K562 (cell line): ENCODE measurements around the gene NUDT21. TPM values are rescaled to one million over a fixed set of nuclear protein-coding genes. Genes with fewer than 3 reads are reported as not detected.
A peak's percentile ranks its signal among the peaks of the same experiment; 100 is the strongest.

ENCODE experiments used
- ARID1B ChIP-seq: fragments of 450-650 bp; IDR thresholded peaks from 2 replicates; pipeline ENCODE4 v1.6.1; 2016; ENCODE audit warnings: antibody characterized with exemption, mild to moderate bottlenecking, inconsistent platforms
- BDP1 ChIP-seq: IDR thresholded peaks from 3 replicates; pipeline ENCODE4 v1.6.1; 2011; ENCODE audit not compliant: insufficient read length, insufficient read depth
- CEBPG ChIP-seq, 3 experiments: fragments of 200-800 bp in 1 of 3; sonication (Bioruptor generic) in 1 of 3; sonication (generic) in 1 of 3; formaldehyde crosslinking in 1 of 3; IDR thresholded peaks in 2 of 3; conservative IDR thresholded peaks in 1 of 3; 2 replicates each; pipeline versions ENCODE4 v1.6.1 to v1.8.0; 2016 to 2022; ENCODE audit warnings: missing compliant biosample characterization in 2 of 3, missing genetic modification characterization in 2 of 3, mild to moderate bottlenecking in 1 of 3, missing genetic modification reagents in 1 of 3
- E2F3 ChIP-seq: fragments of 250-450 bp; sonication (Bioruptor Pico); IDR thresholded peaks from 2 replicates; pipeline ENCODE4 v1.4.0; 2020; ENCODE audit warnings: mild to moderate bottlenecking
- FOXK1 ChIP-seq: sonication (generic); formaldehyde crosslinking; IDR thresholded peaks from 2 replicates; pipeline ENCODE4 v1.8.0; 2022; ENCODE audit warnings: missing genetic modification reagents, mild to moderate bottlenecking, borderline replicate concordance
- HNRNPL ChIP-seq: fragments of 200-400 bp; formaldehyde crosslinking; IDR thresholded peaks from 2 replicates; pipeline ENCODE4 v1.6.1; 2017; ENCODE audit warnings: low read depth, mild to moderate bottlenecking, low read length
- HOXB6 ChIP-seq: fragments of 250-450 bp; sonication (Bioruptor Pico); IDR thresholded peaks from 2 replicates; pipeline ENCODE4 v1.5.1; 2022; ENCODE audit warnings: mild to moderate bottlenecking, borderline replicate concordance
- MTF1 ChIP-seq: fragments of 250-450 bp; sonication (Bioruptor Pico); IDR thresholded peaks from 2 replicates; pipeline ENCODE4 v1.9.0; 2021; ENCODE audit warnings: moderate library complexity, mild to moderate bottlenecking, inconsistent platforms, borderline replicate concordance
- PHF8 ChIP-seq: fragments of 200-600 bp; sonication (generic); IDR thresholded peaks from 2 replicates; pipeline ENCODE4 v1.6.1; 2012; ENCODE audit warnings: mixed run types, mild to moderate bottlenecking, inconsistent platforms, low read length, moderate library complexity, borderline replicate concordance
- POLR2G ChIP-seq: fragments of 200-400 bp; formaldehyde crosslinking; IDR thresholded peaks from 2 replicates; pipeline ENCODE4 v1.6.1; 2017; ENCODE audit warnings: low read depth, mild to moderate bottlenecking, antibody characterized with exemption, low read length, moderate library complexity
- POLR2H ChIP-seq: IDR thresholded peaks from 2 replicates; pipeline ENCODE4 v1.6.1; 2016; ENCODE audit warnings: missing genetic modification characterization, low read depth, mild to moderate bottlenecking, control low read depth, missing compliant biosample characterization, moderate library complexity
- RBBP5 ChIP-seq: fragments of 200-600 bp; sonication (generic); IDR thresholded peaks from 2 replicates; pipeline ENCODE4 v1.6.1; 2012; ENCODE audit warnings: borderline replicate concordance, mild to moderate bottlenecking, low read length, control low read depth, inconsistent platforms; ENCODE audit not compliant: insufficient read depth, poor library complexity, severe bottlenecking
- RFX1 ChIP-seq: fragments of 450-650 bp; IDR thresholded peaks from 2 replicates; pipeline ENCODE4 v1.6.1; 2016; ENCODE audit warnings: mild to moderate bottlenecking, moderate library complexity
- RHOXF2B ChIP-seq: fragments of 250-450 bp; sonication (Bioruptor Pico); conservative IDR thresholded peaks from 2 replicates; pipeline ENCODE4 v1.5.1; 2021
- SIN3A ChIP-seq, 2 experiments: fragments of 150-350 bp in 1 of 2; IDR thresholded peaks; 2 replicates each; pipeline ENCODE4 v1.6.1; 2011 to 2016; ENCODE audit warnings: borderline replicate concordance in 2 of 2, low read depth in 2 of 2, low read length in 2 of 2, mild to moderate bottlenecking in 2 of 2, moderate library complexity in 2 of 2; ENCODE audit not compliant: control insufficient read depth in 1 of 2
- SMAD2 ChIP-seq: fragments of 150-350 bp; IDR thresholded peaks from 2 replicates; pipeline ENCODE4 v1.6.1; 2014; ENCODE audit warnings: low read depth, mild to moderate bottlenecking, low read length
- SPI1 ChIP-seq: IDR thresholded peaks from 2 replicates; pipeline ENCODE4 v1.6.1; 2011; ENCODE audit warnings: low read depth, low read length, control low read depth, borderline replicate concordance
- SRF ChIP-seq, 2 experiments: fragments of 250-450, 450-650 bp in 1 of 2; sonication (Bioruptor Pico) in 1 of 2; sonication (generic) in 1 of 2; formaldehyde crosslinking; IDR thresholded peaks; 2 replicates each; pipeline versions ENCODE4 v1.5.0 to v1.5.1; 2020 to 2022; ENCODE audit warnings: mild to moderate bottlenecking in 1 of 2, missing genetic modification reagents in 1 of 2
- TCFL5 ChIP-seq: fragments of 250-450 bp; sonication (Bioruptor Pico); conservative IDR thresholded peaks from 2 replicates; pipeline ENCODE4 v1.6.1; 2021; ENCODE audit warnings: mild to moderate bottlenecking, moderate library complexity, matching md5 sums
- ZKSCAN8 ChIP-seq: fragments of 200-800 bp; sonication (Bioruptor generic); IDR thresholded peaks from 2 replicates; pipeline ENCODE4 v1.6.1; 2016; ENCODE audit warnings: missing genetic modification characterization, missing compliant biosample characterization
- ZNF12 ChIP-seq: sonication (generic); formaldehyde crosslinking; IDR thresholded peaks from 2 replicates; pipeline ENCODE4 v1.4.0; 2020; ENCODE audit warnings: mild to moderate bottlenecking, missing genetic modification reagents
- ZNF146 ChIP-seq: IDR thresholded peaks from one replicate; pipeline ENCODE4 v1.6.1; 2018; ENCODE audit warnings: missing compliant biosample characterization; ENCODE audit not compliant: unreplicated experiment
- ZNF561 ChIP-seq: fragments of 450-650 bp; formaldehyde crosslinking; conservative IDR thresholded peaks from 2 replicates; pipeline ENCODE4 v1.4.0; 2020; ENCODE audit warnings: mild to moderate bottlenecking, moderate library complexity
- ZNF695 ChIP-seq: fragments of 450-650 bp; formaldehyde crosslinking; IDR thresholded peaks from 2 replicates; pipeline ENCODE4 v1.4.0; 2020; ENCODE audit warnings: mild to moderate bottlenecking, moderate library complexity
- ZNF707 ChIP-seq: fragments of 250-450 bp; sonication (Bioruptor Pico); conservative IDR thresholded peaks from 2 replicates; pipeline ENCODE4 v1.8.0; 2022; ENCODE audit warnings: inconsistent platforms, mild to moderate bottlenecking, moderate library complexity
- ZSCAN29 ChIP-seq: fragments of 450-650 bp; IDR thresholded peaks from 2 replicates; pipeline ENCODE4 v1.6.1; 2017
- polyA plus RNA-seq, 8 experiments: library from polyadenylated mRNA; depleted of rRNA in 4 of 8; stranded (reverse) in 5 of 8; unstranded in 3 of 8; fragments of >200 nt; fragmentation: Nextera tagmentation in 2 of 8; fragmentation: Illumina TruSeq in 1 of 8; extraction: Ambion mirVana in 2 of 8; extraction: Trizol in 1 of 8; gene quantifications; 2 replicates each; pipeline versions ENCODE4 v1.2.1 to v1.2.3, GENCODE V29; 2011 to 2014; ENCODE audit warnings: inconsistent platforms in 1 of 8, missing spikeins in 1 of 8
- total RNA-seq, 7 experiments: library from RNA; depleted of rRNA in 6 of 7; stranded (reverse); fragments of >200 nt in 6 of 7; fragmentation: Illumina TruSeq in 2 of 7; extraction: Trizol in 2 of 7; gene quantifications; 2 replicates each; pipeline versions ENCODE4 v1.2.1 to v1.2.3, GENCODE V29; 2011 to 2021; ENCODE audit warnings: low replicate concordance in 1 of 7
- TF ChIP-seq, protein P1 (sequence below): fragments of 250-450 bp; sonication (Bioruptor Pico); IDR thresholded peaks from 2 replicates; pipeline ENCODE4 v1.8.0; 2021; ENCODE audit warnings: moderate library complexity, mild to moderate bottlenecking, inconsistent platforms
- TF ChIP-seq, protein P2 (sequence below): IDR thresholded peaks from 2 replicates; pipeline ENCODE4 v1.6.1; 2012; ENCODE audit warnings: low read depth, low read length, improper control_type of control experiment, borderline replicate concordance

NUDT21 gene
- total and polyA plus RNA-seq, 9 of the 15 experiments (the other 6 are each of a cell fraction or from before 2014, with no cell fraction given), result 62.4 to 218 (median 121) TPM

DNA sequence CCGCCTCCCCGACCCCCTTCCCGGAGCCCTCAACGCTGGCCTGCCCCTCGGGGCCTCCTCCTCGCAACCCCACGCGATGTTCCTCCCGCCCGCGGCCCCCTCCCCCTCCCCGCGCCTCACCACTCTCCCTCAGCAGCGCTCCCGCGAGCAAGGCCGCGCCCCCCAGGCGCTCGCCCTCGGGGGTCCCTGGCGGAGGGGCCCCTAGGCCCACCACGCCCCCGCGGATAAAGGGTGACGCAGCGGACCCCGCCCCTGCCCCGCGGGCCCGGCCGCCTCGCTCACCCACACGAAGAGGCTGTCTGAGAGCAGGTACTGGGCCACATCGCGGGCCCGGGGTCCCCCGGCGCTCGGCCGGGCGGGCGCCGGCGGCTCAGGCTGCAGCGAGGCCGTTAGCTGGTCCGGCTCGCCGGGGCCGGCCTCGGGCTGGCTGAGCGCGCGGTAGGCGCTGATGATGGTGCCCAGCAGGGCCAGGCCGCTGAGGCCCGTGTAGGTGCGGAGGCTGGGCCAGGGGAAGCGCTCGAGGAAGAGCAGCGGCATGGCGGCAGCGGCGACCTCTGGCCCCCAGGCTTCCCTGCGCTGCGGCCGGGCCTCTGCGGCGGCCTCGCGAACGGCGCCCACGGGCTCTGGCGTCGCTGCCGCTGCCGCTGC lies 26.2 kb downstream of the NUDT21 start (continued):
- TF ChIP-seq PHF8 (peak; percentile 80; the same call in 1 of the 2 replicates), CEBPG (CRISPR knock-in tag; IDR thresholded peaks at IDR 0.05) (no peak), CEBPG (tag; conservative IDR thresholded peaks at IDR 0.05 in 1 of 2, IDR thresholded peaks at IDR 0.05 in 1 of 2) (no peak), HOXB6 (CRISPR knock-in tag) (no peak), ZSCAN29 (no peak), ZNF695 (no peak), POLR2G (peak; percentile 73), SRF (CRISPR knock-in tag; IDR thresholded peaks at IDR 0.05) (no peak), MTF1 (CRISPR knock-in tag) (no peak), ARID1B (no peak), SPI1 (no peak), TCFL5 (CRISPR knock-in tag) (no peak), RFX1 (no peak), POLR2H (tag) (no peak), ZKSCAN8 (CRISPR knock-in tag) (no peak), RBBP5 (peak; percentile 89), ZNF561 (no peak), BDP1 (no peak), FOXK1 (CRISPR knock-in tag) (no peak), ZNF707 (no peak), RHOXF2B (CRISPR knock-in tag) (no peak), ZNF146 (CRISPR knock-in tag) (no peak), E2F3 (CRISPR knock-in tag) (no peak), SIN3A (IDR thresholded peaks at IDR 0.05; ENCODE audit: borderline replicate concordance in 2 of 2, control insufficient read depth in 1 of 2, low read depth in 2 of 2, low read length in 2 of 2) (peak in 1 of 2 experiments; percentile 28; a peak in 1 of 4 replicates), HNRNPL (0 out of 2 replicates have a peak, but pooled peaks have one; percentile 14), SMAD2 (no peak), ZNF12 (CRISPR knock-in tag) (no peak)
- TF ChIP-seq, protein P1, sequence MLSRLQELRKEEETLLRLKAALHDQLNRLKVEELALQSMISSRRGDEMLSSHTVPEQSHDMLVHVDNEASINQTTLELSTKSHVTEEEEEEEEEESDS, result no peak
- TF ChIP-seq, protein P2, sequence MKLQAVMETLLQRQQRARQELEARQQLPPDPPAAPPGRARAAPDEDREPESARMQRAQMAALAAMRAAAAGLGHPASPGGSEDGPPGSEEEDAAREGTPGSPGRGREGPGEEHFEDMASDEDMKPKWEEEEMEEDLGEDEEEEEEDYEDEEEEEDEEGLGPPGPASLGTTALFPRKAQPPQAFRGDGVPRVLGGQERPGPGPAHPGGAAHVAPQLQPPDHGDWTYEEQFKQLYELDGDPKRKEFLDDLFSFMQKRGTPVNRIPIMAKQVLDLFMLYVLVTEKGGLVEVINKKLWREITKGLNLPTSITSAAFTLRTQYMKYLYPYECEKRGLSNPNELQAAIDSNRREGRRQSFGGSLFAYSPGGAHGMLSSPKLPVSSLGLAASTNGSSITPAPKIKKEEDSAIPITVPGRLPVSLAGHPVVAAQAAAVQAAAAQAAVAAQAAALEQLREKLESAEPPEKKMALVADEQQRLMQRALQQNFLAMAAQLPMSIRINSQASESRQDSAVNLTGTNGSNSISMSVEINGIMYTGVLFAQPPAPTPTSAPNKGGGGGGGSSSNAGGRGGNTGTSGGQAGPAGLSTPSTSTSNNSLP, result no peak
